ENCODE data around the gene CIC.

DNA sequence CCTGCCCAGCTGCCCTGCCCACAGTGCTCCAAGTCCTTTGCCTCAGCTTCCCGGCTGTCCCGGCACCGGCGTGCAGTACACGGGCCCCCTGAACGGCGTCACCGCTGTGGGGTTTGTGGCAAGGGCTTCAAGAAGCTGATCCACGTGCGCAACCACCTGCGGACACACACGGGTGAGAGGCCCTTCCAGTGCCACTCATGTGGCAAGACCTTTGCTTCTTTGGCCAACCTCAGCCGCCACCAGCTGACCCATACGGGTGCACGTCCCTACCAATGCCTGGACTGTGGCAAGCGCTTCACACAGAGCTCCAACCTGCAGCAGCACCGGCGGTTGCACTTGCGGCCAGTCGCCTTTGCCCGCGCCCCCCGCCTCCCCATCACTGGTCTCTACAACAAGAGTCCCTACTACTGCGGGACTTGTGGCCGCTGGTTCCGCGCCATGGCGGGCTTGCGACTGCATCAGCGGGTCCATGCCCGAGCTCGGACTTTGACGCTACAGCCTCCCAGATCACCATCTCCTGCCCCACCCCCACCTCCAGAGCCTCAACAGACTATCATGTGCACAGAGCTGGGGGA is 43.2 kb upstream of the CIC start:
- TF ChIP-seq, protein P1, sequence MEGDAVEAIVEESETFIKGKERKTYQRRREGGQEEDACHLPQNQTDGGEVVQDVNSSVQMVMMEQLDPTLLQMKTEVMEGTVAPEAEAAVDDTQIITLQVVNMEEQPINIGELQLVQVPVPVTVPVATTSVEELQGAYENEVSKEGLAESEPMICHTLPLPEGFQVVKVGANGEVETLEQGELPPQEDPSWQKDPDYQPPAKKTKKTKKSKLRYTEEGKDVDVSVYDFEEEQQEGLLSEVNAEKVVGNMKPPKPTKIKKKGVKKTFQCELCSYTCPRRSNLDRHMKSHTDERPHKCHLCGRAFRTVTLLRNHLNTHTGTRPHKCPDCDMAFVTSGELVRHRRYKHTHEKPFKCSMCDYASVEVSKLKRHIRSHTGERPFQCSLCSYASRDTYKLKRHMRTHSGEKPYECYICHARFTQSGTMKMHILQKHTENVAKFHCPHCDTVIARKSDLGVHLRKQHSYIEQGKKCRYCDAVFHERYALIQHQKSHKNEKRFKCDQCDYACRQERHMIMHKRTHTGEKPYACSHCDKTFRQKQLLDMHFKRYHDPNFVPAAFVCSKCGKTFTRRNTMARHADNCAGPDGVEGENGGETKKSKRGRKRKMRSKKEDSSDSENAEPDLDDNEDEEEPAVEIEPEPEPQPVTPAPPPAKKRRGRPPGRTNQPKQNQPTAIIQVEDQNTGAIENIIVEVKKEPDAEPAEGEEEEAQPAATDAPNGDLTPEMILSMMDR (IDR thresholded peaks at IDR 0.05; ENCODE audit: insufficient read depth, low read length, poor library complexity, severe bottlenecking), result no peak
- TF ChIP-seq EZH2phosphoT487 (conservative IDR thresholded peaks at IDR 0.05; ENCODE audit: low read length), result no peak
